Endothelial cell of umbilical vein (primary cell): ENCODE measurements around the gene TMEM179B. TPM values are rescaled to one million over a fixed set of nuclear protein-coding genes. Genes with fewer than 3 reads are reported as not detected.

ENCODE experiments used
- BruUV-seq: library from RNA; stranded (reverse); fragments of 400-500 nt; replicated peaks from 2 replicates; lab custom pipeline; 2021; lab: Mats Ljungman, UMichigan
- CTCF ChIA-PET: fragments of 300-600, 350-600 bp; sonication (Branson Sonifier 250); formaldehyde crosslinking; loops from one replicate; lab custom pipeline; 2021; ENCODE audit warnings: antibody characterized with exemption, inconsistent platforms; lab: Charles Lee
- POLR2A ChIA-PET: fragments of 300-600, 350-600 bp; sonication (Branson Sonifier 250); formaldehyde crosslinking; loops from one replicate; lab custom pipeline; 2021; ENCODE audit warnings: antibody characterized with exemption, inconsistent platforms; lab: Charles Lee
- DNase-seq: peaks from one replicate; pipeline ENCODE4 v3.0.0-alpha.2; 2011; ENCODE audit warnings: low read depth, low spot score
- FAIRE-seq: peaks from 2 replicates; lab custom pipeline; 2011; peaks lifted over from hg19 to GRCh38; lab: Jason Lieb, UNC
- H2AFZ ChIP-seq: 2 replicates; pipeline ENCODE4 v1.6.0; 2012; ENCODE audit warnings: low read depth, low read length, control low read depth, inconsistent platforms
- H3K27ac ChIP-seq: 2 replicates; pipeline ENCODE4 v1.5.1; 2011; ENCODE audit warnings: low read depth, mild to moderate bottlenecking, control low read depth, low read length, moderate library complexity; ENCODE audit not compliant: insufficient read depth
- H3K27me3 ChIP-seq, 2 experiments: 2 replicates each; pipeline versions ENCODE4 v1.6.0 to v1.6.1; 2011; ENCODE audit warnings: low read length in 2 of 2, mixed read lengths in 1 of 2; ENCODE audit not compliant: control insufficient read depth in 2 of 2, insufficient read depth in 2 of 2
- H3K36me3 ChIP-seq, 2 experiments: 2 replicates in 1 of 2; 3 replicates in 1 of 2; pipeline ENCODE4 v1.5.1; 2011; ENCODE audit warnings: low read length in 2 of 2, mild to moderate bottlenecking in 1 of 2, moderate library complexity in 1 of 2; ENCODE audit not compliant: control insufficient read depth in 2 of 2, insufficient read depth in 2 of 2; ENCODE audit errors: extremely low read depth in 1 of 2
- H3K4me1 ChIP-seq: 3 replicates; pipeline ENCODE4 v1.5.1; 2011; ENCODE audit warnings: mild to moderate bottlenecking, low read length; ENCODE audit not compliant: control insufficient read depth, insufficient read depth; ENCODE audit errors: extremely low read depth
- H3K4me2 ChIP-seq: 2 replicates; pipeline ENCODE4 v1.6.1; 2011; ENCODE audit warnings: low read length, control low read depth, mixed read lengths; ENCODE audit not compliant: insufficient read depth
- H3K4me3 ChIP-seq, 3 experiments: fragments of 200-600 bp in 1 of 3; sonication (generic), shearing (Covaris generic) in 1 of 3; replicated peaks in 1 of 3; 2 replicates each; pipeline ENCODE4 v1.5.1; 2011 to 2016; ENCODE audit warnings: control low read depth in 3 of 3, low read length in 3 of 3, mild to moderate bottlenecking in 2 of 3, inconsistent platforms in 1 of 3, low read depth in 1 of 3, moderate library complexity in 1 of 3; ENCODE audit not compliant: insufficient read depth in 1 of 3
- H3K79me2 ChIP-seq: 2 replicates; pipeline ENCODE4 v1.6.0; 2012; ENCODE audit warnings: low read length, inconsistent platforms; ENCODE audit not compliant: control insufficient read depth, insufficient read depth
- H3K9ac ChIP-seq: replicated peaks from 2 replicates; pipeline ENCODE3; 2011; ENCODE audit warnings: low read length, control low read depth; ENCODE audit not compliant: insufficient read depth; ENCODE audit errors: extremely low read depth
- H3K9me1 ChIP-seq: replicated peaks from 3 replicates; pipeline ENCODE4 v1.6.0; 2011; ENCODE audit warnings: mild to moderate bottlenecking, low read length; ENCODE audit not compliant: control insufficient read depth, insufficient read depth; ENCODE audit errors: extremely low read depth
- H3K9me3 ChIP-seq: replicated peaks from 2 replicates; pipeline ENCODE4 v1.5.1; 2012; ENCODE audit warnings: low read length, inconsistent platforms; ENCODE audit not compliant: control insufficient read depth, insufficient read depth
- H4K20me1 ChIP-seq: replicated peaks from 2 replicates; pipeline ENCODE3; 2011; ENCODE audit warnings: mild to moderate bottlenecking, low read length; ENCODE audit not compliant: control insufficient read depth, insufficient read depth; ENCODE audit errors: extremely low read depth
- CTCF ChIP-seq, 2 donors: IDR thresholded peaks; 1 replicate in 1 of 2; 2 replicates in 1 of 2; pipeline ENCODE4 v1.5.1; 2011; ENCODE audit warnings: low read length in 2 of 2, mild to moderate bottlenecking in 2 of 2, moderate library complexity in 2 of 2, control low read depth in 1 of 2, inconsistent platforms in 1 of 2, low read depth in 1 of 2; ENCODE audit not compliant: insufficient read depth in 1 of 2; ENCODE audit errors: extremely low read depth in 1 of 2
- EZH2 ChIP-seq: IDR thresholded peaks from 2 replicates; pipeline ENCODE4 v1.6.1; 2012; ENCODE audit warnings: borderline replicate concordance, low read depth, mild to moderate bottlenecking, moderate library complexity, low read length, inconsistent platforms; ENCODE audit not compliant: severe bottlenecking
- FOS ChIP-seq: IDR thresholded peaks from 2 replicates; pipeline ENCODE4 v1.6.1; 2011; ENCODE audit warnings: mild to moderate bottlenecking, low read length, moderate library complexity, borderline replicate concordance; ENCODE audit not compliant: insufficient read depth
- GATA2 ChIP-seq: IDR thresholded peaks from 2 replicates; pipeline ENCODE4 v1.7.0; 2011; ENCODE audit warnings: low read depth, mild to moderate bottlenecking, moderate library complexity, mixed read lengths, low read length; ENCODE audit not compliant: insufficient read length, insufficient read depth
- JUN ChIP-seq: IDR thresholded peaks from 2 replicates; pipeline ENCODE4 v1.6.1; 2011; ENCODE audit warnings: borderline replicate concordance, low read depth; ENCODE audit not compliant: insufficient read length, insufficient read depth
- MAX ChIP-seq: IDR thresholded peaks from 2 replicates; pipeline ENCODE4 v1.6.1; 2011; ENCODE audit not compliant: insufficient read depth, insufficient read length
- MYC ChIP-seq: IDR thresholded peaks from one replicate; pipeline ENCODE4 v1.6.1; 2011; ENCODE audit warnings: mild to moderate bottlenecking, low read depth, low read length
- POLR2A ChIP-seq: IDR thresholded peaks from 2 replicates; pipeline ENCODE4 v1.6.1; 2012; ENCODE audit warnings: low read depth, mild to moderate bottlenecking, control low read depth, low read length
- POLR2AphosphoS5 ChIP-seq: IDR thresholded peaks from 2 replicates; pipeline ENCODE4 v1.6.1; 2012; ENCODE audit warnings: low read depth, mild to moderate bottlenecking, control low read depth, low read length, moderate library complexity; ENCODE audit not compliant: insufficient read depth
- dilution Hi-C: fragments of 300-500 bp; cut with MboI; formaldehyde crosslinking; loops from one replicate; pipeline ENCODE4 v1.15.0; 2019; ENCODE audit warnings: low sequenced_read_pairs; ENCODE audit not compliant: extremely low pct_ligation_motif_present
- intact Hi-C: fragments of 100-400 bp; cut with micrococcal nuclease; formaldehyde crosslinking; loops from one replicate; pipeline ENCODE4 v1.10.0; 2022
- polyA plus RNA-seq, 4 experiments: library from polyadenylated mRNA; depleted of rRNA in 3 of 4; stranded (reverse) in 3 of 4; unstranded in 1 of 4; fragments of >200 nt; gene quantifications; 2 replicates each; pipeline versions ENCODE4 v1.2.1 to v1.2.3, GENCODE V29; 2011 to 2012; ENCODE audit warnings: missing spikeins in 1 of 4
- total RNA-seq: library from RNA; stranded (reverse); gene quantifications from 2 replicates; pipeline ENCODE4 v1.2.3, GENCODE V29; 2021

The TMEM179B gene
- total and polyA plus RNA-seq, 2 donors (not counting 3 experiments of a cell fraction or from before 2014, with no cell fraction given): 27.6 to 102 TPM

- no peak overlapping the region for H3K4me2 ChIP-seq
- H2AFZ ChIP-seq: no peak overlapping the region
- peaks cover 0 to 19% of the 10 kb centered on the region in 2 experiments for H3K36me3 ChIP-seq
- H3K4me1 ChIP-seq: peaks cover 7% of the 10 kb centered on the region
- no peak overlapping the region for H3K27ac ChIP-seq
- DNase-seq (no peak), FAIRE-seq (no peak)
- POLR2A ChIA-PET: interaction anchor here (0.8 to 1.4 kb wide), 2 partner anchors 11 to 22 kb away, joined by 3 to 4 read pairs; partner anchors contain the start of gene ZBTB3
- no peak for TF ChIP-seq GATA2
- no peak for TF ChIP-seq FOS
- no peak for TF ChIP-seq JUN
- no peak for TF ChIP-seq POLR2AphosphoS5
- no peak overlapping the region for H3K9ac ChIP-seq
- intact Hi-C loops (no loop called here), dilution Hi-C loops (no loop called here)
- BruUV-seq: no TSS peak
- no peaks in the 10 kb centered on the region for H3K9me3 ChIP-seq
- peaks cover 2% of the 10 kb centered on the region for H3K79me2 ChIP-seq
- H3K27me3 ChIP-seq: no peaks in the 10 kb centered on the region
- CTCF ChIA-PET: interaction anchor here (0.6 to 5.2 kb wide), 4 partner anchors 10 to 86 kb away, joined by 3 to 41 read pairs (median 4); partner anchors contain the start of genes POLR2G and TMEM179B
- no peaks in the 10 kb centered on the region for H4K20me1 ChIP-seq
- H3K4me3 ChIP-seq: no peak overlapping the region
- no peaks in the 10 kb centered on the region for H3K9me1 ChIP-seq
These were observed 11.6 kb upstream of the TMEM179B start for GRCh38 chr11:62775646-62776045.

GRCh38 chr11:62777389-62777788 lies 9.8 kb upstream of the TMEM179B start:
- BruUV-seq: no TSS peak
- Histone ChIP-seq H4K20me1 (no peaks in the 10 kb centered on the region), H3K4me3 (no peak overlapping the region), H3K9me3 (no peaks in the 10 kb centered on the region), H3K4me1 (no peaks in the 10 kb centered on the region), H3K9ac (no peak overlapping the region), H3K79me2 (no peaks in the 10 kb centered on the region), H3K9me1 (no peaks in the 10 kb centered on the region), H3K27me3 (no peaks in the 10 kb centered on the region), H3K36me3 (peaks cover 0 to 24% of the 10 kb centered on the region in 2 experiments), H3K27ac (no peak overlapping the region), H2AFZ (no peak overlapping the region), H3K4me2 (no peak overlapping the region)
- no peak for DNase-seq
- CTCF ChIA-PET: interaction anchor here (5.2 kb wide), 1 partner anchor 9 kb away, joined by 41 read pairs; no protein-coding TSS in a partner anchor
- dilution Hi-C loops: no loop called here
- TF ChIP-seq MYC (no peak), FOS (no peak), POLR2A (no peak), GATA2 (no peak), JUN (no peak), CTCF (IDR thresholded peaks at IDR 0.05; ENCODE audit: extremely low read depth in 1 of 2, insufficient read depth in 1 of 2, low read depth in 1 of 2, low read length in 2 of 2) (no peak), EZH2 (no peak), POLR2AphosphoS5 (no peak), MAX (no peak)
- intact Hi-C loops: no loop called here
- FAIRE-seq: no peak
- POLR2A ChIA-PET: interaction anchor here (1.3 kb wide), 1 partner anchor 64 kb away, joined by 4 read pairs; no protein-coding TSS in a partner anchor
